Prostate gland (tissue), 2 donors: ENCODE results near the gene GLUD2. TPM values are rescaled to one million over a fixed set of nuclear protein-coding genes. Genes with fewer than 3 reads are reported as not detected.

Source experiments
- DNase-seq: peaks from one replicate; pipeline ENCODE4 v3.0.0-alpha.2; 2019; ENCODE audit warnings: low spot score
- H3K27ac ChIP-seq, 2 donors: fragments of 200-600 bp; sonication (generic); 2 replicates each; pipeline ENCODE4 v1.5.1; 2017 to 2019
- H3K27me3 ChIP-seq: fragments of 200-600 bp; sonication (generic); replicated peaks from 2 replicates; pipeline ENCODE4 v1.5.1; 2019; ENCODE audit not compliant: insufficient read depth
- H3K36me3 ChIP-seq, 2 donors: fragments of 200-600 bp; sonication (generic); 1 replicate in 1 of 2; 2 replicates in 1 of 2; pipeline versions ENCODE4 v1.5.1 to v1.8.1; 2017 to 2019
- H3K4me1 ChIP-seq: fragments of 200-600 bp; sonication (generic); replicated peaks from 2 replicates; pipeline ENCODE4 v1.5.1; 2019
- H3K4me3 ChIP-seq, 2 donors: fragments of 200-600 bp; sonication (generic); 2 replicates each; pipeline ENCODE4 v1.5.1; 2017 to 2019
- H3K9me3 ChIP-seq: fragments of 200-600 bp; sonication (generic); 2 replicates; pipeline ENCODE4 v1.5.1; 2017
- CTCF ChIP-seq, 4 experiments: fragments of 200-600 bp in 2 of 4; fragments of 450-650 bp in 2 of 4; sonication (generic) in 2 of 4; IDR thresholded peaks; 1 replicate in 3 of 4; 2 replicates in 1 of 4; pipeline ENCODE4 v1.5.1; 2016 to 2019; ENCODE audit warnings: antibody characterized with exemption in 4 of 4, mild to moderate bottlenecking in 2 of 4, moderate library complexity in 2 of 4
- POLR2A ChIP-seq: fragments of 450-650 bp; IDR thresholded peaks from one replicate; pipeline ENCODE4 v1.6.1; 2016; ENCODE audit warnings: antibody characterized with exemption, mild to moderate bottlenecking
- POLR2AphosphoS5 ChIP-seq: sonication (generic); formaldehyde crosslinking; IDR thresholded peaks from one replicate; pipeline ENCODE4 v1.6.1; 2017; ENCODE audit warnings: antibody characterized with exemption
- WGBS: methylation state at CpG from one replicate; pipeline ENCODE4 v1.1.5; 2018; 5-methylcytosine and 5-hydroxymethylcytosine counted together
- intact Hi-C: fragments of 100-400 bp; cut with DNase I; formaldehyde crosslinking; loops from one replicate; pipeline ENCODE4 v1.14.2; 2022
- total RNA-seq, 2 donors: library from RNA; depleted of rRNA; stranded (reverse); fragments of >200 nt; gene quantifications; one replicate each; pipeline ENCODE4 v1.1.0, GENCODE V29; 2016

Gene GLUD2
- total RNA-seq, 2 donors from 2014 or later = 0.64 to 111 TPM

GRCh38 chrX:121030083-121030482 lies 17.3 kb upstream of the GLUD2 start:
- Histone ChIP-seq H3K36me3 (no peaks in the 10 kb centered on the region), H3K27me3 (no peaks in the 10 kb centered on the region), H3K4me1 (no peaks in the 10 kb centered on the region), H3K4me3 (no peak overlapping the region), H3K9me3 (no peaks in the 10 kb centered on the region), H3K27ac (no peak overlapping the region)
- no peak for DNase-seq
- intact Hi-C loops = no loop called here
- WGBS = 100% methylated on average over 4 of the region's 4 CpGs
- no peak for TF ChIP-seq POLR2A

- Histone ChIP-seq H3K27me3 (no peaks in the 10 kb centered on the region), H3K36me3 (no peaks in the 10 kb centered on the region), H3K4me3 (no peak overlapping the region), H3K9me3 (no peaks in the 10 kb centered on the region), H3K4me1 (no peaks in the 10 kb centered on the region), H3K27ac (no peak overlapping the region)
- no peak for TF ChIP-seq POLR2A
- TF ChIP-seq POLR2AphosphoS5 = no peak
- no peak for TF ChIP-seq CTCF (IDR thresholded peaks at IDR 0.05)
- WGBS = 70% methylated on average over 2 of the region's 2 CpGs
- DNase-seq = no peak
- intact Hi-C loops = no loop called here
Measured at GRCh38 chrX:121032531-121032930, 14.9 kb upstream of the GLUD2 start.

GRCh38 chrX:121036137-121036536 lies 11.3 kb upstream of the GLUD2 start:
- H3K9me3 ChIP-seq = no peaks in the 10 kb centered on the region
- no peak for TF ChIP-seq CTCF (IDR thresholded peaks at IDR 0.05)
- no peak for TF ChIP-seq POLR2AphosphoS5
- DNase-seq = no peak
- H3K4me3 ChIP-seq = no peak overlapping the region
- H3K27me3 ChIP-seq = no peaks in the 10 kb centered on the region
- no peaks in the 10 kb centered on the region for H3K4me1 ChIP-seq
- 63% methylated on average over 3 of the region's 3 CpGs for WGBS
- no peak overlapping the region for H3K27ac ChIP-seq
- no peaks in the 10 kb centered on the region for H3K36me3 ChIP-seq
- intact Hi-C loops = no loop called here

GRCh38 chrX:121036951-121037350 lies 10.5 kb upstream of the GLUD2 start:
- Histone ChIP-seq H3K9me3 (no peaks in the 10 kb centered on the region), H3K27me3 (no peaks in the 10 kb centered on the region), H3K4me3 (no peak overlapping the region), H3K36me3 (no peaks in the 10 kb centered on the region), H3K27ac (no peak overlapping the region), H3K4me1 (no peaks in the 10 kb centered on the region)
- no peak for DNase-seq
- 39% methylated on average over 4 of the region's 4 CpGs for WGBS
- TF ChIP-seq POLR2AphosphoS5 = no peak
- TF ChIP-seq CTCF (IDR thresholded peaks at IDR 0.05) = no peak
- no peak for TF ChIP-seq POLR2A
- intact Hi-C loops = no loop called here

GRCh38 chrX:121050781-121051180 lies 3.4 kb downstream of the GLUD2 start:
- H3K27me3 ChIP-seq = no peaks in the 10 kb centered on the region
- no peak overlapping the region for H3K27ac ChIP-seq
- no peak for DNase-seq
- H3K4me3 ChIP-seq = no peak overlapping the region
- no peaks in the 10 kb centered on the region for H3K4me1 ChIP-seq
- no peaks in the 10 kb centered on the region for H3K9me3 ChIP-seq
- TF ChIP-seq POLR2A (no peak), POLR2AphosphoS5 (no peak), CTCF (IDR thresholded peaks at IDR 0.05) (no peak)
- no peaks in the 10 kb centered on the region for H3K36me3 ChIP-seq
- intact Hi-C loops = no loop called here
